Measurements from ENCODE around the gene RAB44. TPM values are rescaled to one million over a fixed set of nuclear protein-coding genes. Genes with fewer than 3 reads are reported as not detected.
A peak's percentile ranks its signal among the peaks of the same experiment; 100 is the strongest.
"Not testable (repeated sequence)": the region's sequence is repeated elsewhere in the genome, so short reads cannot be mapped to it uniquely, and the experiment has no call there.

The RAB44 gene
- total RNA-seq, 2 donors from 2014 or later: 0.33 to 0.42 TPM

DNA sequence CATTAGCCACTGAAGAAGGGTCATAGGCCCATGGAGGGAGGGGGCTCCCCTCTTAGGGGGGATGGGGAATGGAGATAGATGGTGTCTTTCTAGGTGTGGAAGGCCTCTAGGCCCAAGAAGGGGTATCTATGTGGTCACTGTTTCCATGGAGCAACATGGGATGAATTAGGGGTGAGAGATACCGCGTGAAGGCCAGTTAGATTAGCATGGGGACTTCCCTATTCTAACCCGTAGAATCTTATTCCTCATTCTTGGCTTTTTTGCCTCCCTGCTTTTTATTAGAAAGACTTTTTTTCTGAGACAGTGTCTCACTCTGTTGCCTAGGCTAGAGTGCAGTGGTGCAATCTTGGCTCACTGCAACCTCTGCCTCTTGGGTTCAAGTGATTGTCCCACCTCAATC is 3.2 kb downstream of the RAB44 start:
- intact Hi-C loops (cut with DNase I): loop anchor here in 1 of 2 donors (5.0 kb wide), 1 partner anchor 51 kb away; no protein-coding TSS in a partner anchor
- DNase-seq (ENCODE audit: low spot score): no peak

DNA sequence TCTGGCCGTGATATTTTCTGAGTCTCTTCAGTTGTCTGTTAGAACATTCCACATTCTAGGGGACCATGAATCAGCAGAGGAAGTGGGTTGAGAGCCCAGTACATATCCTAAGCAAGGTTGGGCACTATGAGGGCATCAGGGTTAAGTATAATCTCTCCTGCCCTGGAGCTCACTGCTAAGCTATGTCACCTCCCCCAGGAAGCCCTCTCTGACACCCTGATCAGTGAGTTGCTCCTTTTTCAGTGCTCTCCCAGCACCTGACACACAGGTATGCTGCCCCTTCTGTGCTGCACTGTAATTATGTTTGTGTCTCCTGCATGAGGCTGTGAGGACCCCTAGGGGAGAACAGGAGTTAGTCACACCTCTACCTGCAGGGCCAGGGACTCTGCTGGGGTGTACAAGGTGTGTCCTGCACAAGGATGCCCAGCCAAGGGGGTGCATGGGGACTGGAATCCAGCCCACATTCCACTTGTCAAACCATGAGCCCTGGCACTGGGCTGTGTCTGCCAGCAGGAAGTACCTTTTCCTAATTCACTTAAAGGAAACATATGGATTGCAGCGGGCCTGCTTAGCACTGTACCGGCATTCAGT is 3.9 kb downstream of the RAB44 start:
- intact Hi-C loops (cut with DNase I): loop anchor here in 1 of 2 donors (5.0 kb wide), 1 partner anchor 51 kb away; no protein-coding TSS in a partner anchor
- DNase-seq (ENCODE audit: low spot score): no peak

DNA sequence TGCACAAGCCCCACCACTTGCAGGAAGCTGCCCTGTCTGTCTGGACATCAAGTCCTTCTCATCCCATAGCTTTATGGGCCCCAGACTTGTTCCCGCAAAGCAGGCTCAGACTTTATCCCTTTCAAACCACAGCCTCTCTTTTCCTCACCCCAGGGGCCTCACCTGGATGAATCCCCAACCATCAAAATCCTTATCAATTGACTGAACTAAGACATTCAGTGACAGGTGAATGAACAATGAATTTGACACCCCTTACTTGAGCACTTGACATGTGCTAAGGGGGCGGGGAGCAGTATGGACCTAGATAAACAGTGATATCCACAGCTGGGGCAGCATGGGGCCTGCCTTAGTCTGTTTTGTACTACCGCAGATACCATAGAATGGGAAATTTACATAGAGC is 5.0 kb downstream of the RAB44 start:
- intact Hi-C loops (cut with DNase I): loop anchor here in 1 of 2 donors (5.0 kb wide), 1 partner anchor 50 kb away; no protein-coding TSS in a partner anchor
- no peak for DNase-seq (ENCODE audit: low spot score)

DNA sequence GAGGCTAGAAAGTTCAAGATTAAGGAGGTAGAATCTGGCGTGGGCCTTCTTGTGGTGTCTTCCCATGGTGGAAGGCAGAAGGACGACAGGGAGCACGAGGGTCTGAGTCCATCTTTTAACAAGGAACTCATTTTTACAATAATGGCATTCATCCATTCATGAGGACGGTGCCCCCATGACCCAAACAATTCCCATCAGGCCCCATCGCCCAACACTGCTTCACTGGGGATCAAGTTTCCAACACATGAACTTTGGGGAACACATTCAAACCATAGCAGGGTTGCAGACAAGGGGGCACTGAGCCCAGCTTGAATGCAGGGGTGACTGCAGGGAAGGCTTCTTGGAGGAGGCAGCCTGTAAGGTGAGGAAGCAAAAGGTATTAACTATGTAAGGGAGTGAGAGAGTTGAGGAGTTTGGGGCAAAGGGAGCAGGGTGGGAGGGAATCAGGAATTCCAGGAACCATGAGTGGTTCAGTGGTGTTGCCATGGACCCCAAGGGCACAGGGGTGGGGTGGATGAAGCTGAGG is 5.5 kb downstream of the RAB44 start:
- intact Hi-C loops (cut with DNase I): loop anchor here in 1 of 2 donors (5.0 kb wide), 1 partner anchor 49 kb away; no protein-coding TSS in a partner anchor
- peak; percentile 31 for DNase-seq (ENCODE audit: low spot score)

DNA sequence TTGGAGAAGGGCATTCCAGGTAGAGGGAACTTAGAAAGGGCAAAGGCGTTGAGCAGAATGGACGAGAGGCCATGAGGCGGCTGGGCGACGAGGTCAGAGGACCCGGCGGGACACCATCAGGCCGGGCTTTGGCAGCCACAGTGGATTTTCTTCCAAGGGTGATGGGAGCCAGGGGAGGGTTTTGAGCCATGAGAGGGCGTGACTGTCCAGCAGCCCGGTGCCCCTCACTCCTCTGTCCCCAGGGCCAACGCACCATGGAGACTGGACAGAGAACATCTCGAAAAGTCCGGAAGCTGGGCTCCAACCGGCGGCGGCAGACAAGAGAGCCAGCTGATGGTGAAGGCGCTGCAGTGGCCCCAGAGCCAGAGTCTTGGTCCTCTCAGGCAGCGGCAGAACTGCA is 6.4 kb downstream of the RAB44 start:
- intact Hi-C loops (cut with DNase I): loop anchor here in 1 of 2 donors (5.0 kb wide), 1 partner anchor 48 kb away; no protein-coding TSS in a partner anchor

DNA sequence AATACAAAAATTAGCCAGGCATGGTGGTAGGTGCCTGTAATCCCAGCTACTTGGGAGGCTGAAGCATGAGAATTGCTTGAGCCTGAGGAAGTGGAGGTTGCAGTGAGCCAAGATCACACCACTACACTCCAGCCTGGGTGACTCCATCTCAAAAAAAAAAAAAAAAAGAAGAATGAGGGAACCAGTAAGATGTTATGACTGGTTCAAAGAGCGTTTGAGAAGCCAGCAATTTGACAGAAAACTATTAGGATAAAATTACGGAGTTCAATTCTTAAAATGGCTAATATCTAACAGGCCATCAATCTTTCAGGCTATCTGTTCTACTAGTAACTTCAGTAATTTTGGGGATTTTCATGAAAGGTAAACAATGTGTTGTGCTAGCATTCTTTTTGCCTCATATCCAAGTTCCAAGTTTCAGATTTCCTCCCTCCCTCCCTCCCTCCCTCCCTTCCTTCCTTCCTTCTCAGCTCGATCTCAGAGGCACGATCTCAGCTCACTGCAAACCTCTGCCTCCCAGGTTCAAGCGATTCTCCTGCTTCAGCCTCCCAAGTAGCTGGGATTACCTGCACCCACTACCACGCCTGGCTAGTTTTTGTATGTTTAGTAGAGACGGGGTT is 7.4 kb downstream of the RAB44 start:
- not testable (repeated sequence) for DNase-seq (ENCODE audit: low spot score)
- intact Hi-C loops (cut with DNase I): loop anchor here in 1 of 2 donors (5.0 kb wide), 1 partner anchor 47 kb away; no protein-coding TSS in a partner anchor

More for the DNA sequence above, 6.4 kb downstream of the RAB44 start:
- DNase-seq (ENCODE audit: low spot score): peak; percentile 54

DNA sequence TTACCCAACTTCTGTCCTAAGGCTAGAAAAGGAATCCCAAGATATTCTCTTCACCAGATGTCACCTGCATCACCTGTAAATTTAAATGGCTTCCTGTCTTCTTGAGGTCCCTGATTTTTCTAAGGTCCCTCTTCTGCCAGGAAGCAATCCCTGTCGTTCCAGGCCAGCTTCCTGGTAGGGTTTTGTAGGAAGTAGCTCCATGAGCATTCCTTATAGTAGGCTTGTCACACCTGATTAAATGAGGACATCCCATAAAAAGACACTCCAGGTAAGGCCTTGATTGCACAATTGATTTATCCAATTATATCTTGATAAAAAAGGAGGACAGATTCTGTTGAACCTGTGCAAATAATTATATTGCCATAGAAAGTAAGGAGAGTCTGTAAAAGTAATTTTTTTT is 8.7 kb downstream of the RAB44 start:
- intact Hi-C loops (cut with DNase I): no loop called here
- no peak for DNase-seq (ENCODE audit: low spot score)

DNA sequence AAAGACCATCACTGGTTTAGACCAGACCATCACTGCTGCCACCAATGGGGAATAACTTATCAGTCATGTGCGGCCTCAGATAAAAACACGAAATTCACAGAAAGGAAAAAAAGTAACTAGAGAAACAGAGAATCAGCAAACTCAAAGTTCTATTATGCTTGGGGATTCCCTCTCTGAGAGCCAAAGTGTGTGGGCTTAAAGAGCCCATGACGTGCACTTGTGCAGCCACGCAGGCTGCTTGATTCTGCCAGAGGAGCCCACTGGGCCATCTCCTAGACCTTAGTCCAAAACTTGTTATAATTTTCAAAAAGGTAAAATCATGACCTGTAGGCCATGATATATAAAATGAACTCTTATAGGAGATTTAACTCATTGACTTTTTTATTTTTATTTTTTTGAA is 15.2 kb downstream of the RAB44 start:
- intact Hi-C loops (cut with DNase I): no loop called here

DNA sequence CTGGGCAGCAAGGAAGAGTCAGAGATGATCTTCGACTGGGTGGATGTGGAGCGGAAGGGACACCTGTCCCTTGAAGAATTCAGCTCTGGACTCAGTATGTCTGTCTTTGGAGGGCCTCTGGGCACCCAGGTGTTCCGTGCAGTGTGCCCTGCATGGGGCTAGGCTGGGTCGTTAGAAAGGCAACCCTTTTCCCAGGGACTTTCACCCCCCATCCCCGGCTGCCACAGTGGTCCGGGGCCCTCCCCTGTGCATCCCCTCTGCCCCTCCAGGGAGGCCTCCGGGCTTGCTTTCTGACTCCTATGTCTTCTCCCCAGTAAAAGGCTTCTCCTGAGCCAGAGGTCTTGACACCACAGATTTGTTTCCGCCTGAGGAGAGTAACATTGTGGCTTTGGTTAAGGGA is 16.2 kb downstream of the RAB44 start:
- DNase-seq (ENCODE audit: low spot score): peak; percentile 34
- intact Hi-C loops (cut with DNase I): no loop called here

More for the DNA sequence above, 15.2 kb downstream of the RAB44 start:
- DNase-seq (ENCODE audit: low spot score): no peak

DNA sequence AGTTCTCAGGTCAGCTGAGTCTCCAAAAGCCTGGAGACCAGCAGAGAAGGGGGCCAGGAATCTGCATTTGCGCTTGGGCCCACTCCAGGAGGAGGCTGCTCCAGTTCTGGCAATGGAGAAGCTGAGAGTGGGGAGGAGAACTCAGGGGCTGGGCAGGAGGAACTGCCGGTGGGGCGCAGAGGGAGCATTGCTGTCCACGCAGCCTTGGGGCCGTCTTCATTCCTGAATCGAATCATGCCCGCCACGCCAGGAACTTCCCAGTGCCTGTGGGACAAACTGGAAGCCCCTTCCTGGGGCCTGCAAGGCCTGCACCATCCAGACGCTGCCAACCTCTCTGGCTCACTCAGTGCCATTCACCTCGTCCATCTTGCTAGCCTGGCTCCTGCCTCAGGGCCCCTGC is 16.9 kb downstream of the RAB44 start:
- intact Hi-C loops (cut with DNase I): no loop called here
- DNase-seq (ENCODE audit: low spot score): peak; percentile 65

DNA sequence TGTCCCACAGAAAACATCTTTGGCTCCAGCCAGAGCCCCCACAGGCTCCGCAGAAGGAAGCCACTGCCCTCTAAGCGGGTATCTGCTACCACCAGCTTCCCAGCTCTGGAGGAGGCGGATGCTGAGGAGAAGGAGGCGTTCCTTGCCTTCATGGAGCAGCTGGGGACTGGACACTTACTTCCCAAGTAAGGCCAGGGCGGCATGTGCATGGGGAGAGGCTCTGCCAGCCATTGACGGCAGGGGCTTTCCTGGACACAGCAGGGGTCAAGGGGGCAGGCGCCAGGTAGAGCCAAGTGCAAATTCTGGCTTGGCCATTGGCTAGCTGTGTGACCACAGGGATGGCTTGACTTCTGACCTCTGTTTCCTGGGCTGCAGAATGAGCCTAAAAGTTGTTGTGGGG is 17.8 kb downstream of the RAB44 start:
- intact Hi-C loops (cut with DNase I): no loop called here

DNA sequence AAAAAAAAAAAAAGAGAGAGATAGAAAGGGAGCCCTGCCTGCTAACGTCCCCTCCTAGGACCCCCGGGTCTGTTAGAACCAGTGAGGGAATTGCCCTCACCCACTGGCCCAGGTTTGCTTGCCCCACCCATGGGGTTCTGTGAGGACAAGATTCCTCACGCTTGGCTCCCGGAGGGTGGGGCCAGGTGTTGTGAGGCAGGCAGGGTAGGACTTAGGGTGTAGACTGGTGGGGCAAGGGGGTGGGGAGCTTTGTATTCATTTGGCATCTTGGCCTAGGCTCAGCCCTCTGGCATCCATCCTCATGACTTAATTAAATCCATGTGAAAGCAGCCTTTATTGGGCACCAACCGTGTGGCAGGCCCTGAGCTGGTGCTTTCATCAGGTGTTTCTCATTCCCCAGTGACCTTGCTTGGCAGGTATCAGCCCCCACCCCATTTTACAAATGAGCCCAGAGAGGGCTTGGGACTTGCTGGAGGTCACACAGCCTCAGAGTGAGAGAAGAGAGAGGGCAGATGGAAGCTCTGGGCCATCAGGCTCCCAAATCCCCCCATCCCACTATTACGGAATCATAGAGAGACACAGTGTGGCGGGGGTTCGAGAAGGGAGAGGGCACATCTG is 19.0 kb downstream of the RAB44 start:
- peak; percentile 42 for DNase-seq (ENCODE audit: low spot score)

More for the DNA sequence above, 17.8 kb downstream of the RAB44 start:
- DNase-seq (ENCODE audit: low spot score): peak; percentile 60

DNA sequence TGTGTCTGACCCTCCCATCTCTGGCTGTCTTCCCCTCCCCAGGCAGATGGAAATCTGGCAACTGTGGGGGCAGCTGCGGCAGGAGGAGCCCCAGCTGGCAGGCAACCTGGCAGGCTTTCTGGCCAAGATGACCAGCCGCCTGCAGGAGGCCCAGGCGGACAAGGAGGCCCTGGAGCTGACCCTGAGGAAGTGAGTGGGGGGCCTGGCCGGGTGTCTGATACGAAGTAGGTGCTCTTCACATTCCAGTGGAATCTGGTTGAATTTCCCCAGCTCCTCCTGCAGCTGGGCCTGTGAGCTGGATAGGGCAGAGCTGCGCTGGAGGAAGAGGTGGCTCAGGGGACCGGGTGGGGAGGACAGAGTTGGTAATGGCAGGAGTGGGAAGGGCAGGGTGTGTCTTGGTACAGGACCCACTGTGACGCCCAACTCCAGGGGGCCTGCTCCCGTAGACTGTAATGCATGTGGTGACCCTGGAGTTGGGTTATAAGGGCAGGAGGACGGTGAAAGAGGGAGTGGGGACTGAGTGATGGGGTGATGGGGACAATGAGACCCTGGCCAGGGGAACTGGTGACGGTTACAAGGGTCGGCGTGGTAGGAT is 19.7 kb downstream of the RAB44 start:
- intact Hi-C loops (cut with DNase I): no loop called here
- DNase-seq (ENCODE audit: low spot score): peak; percentile 62

More for the DNA sequence above, 19.0 kb downstream of the RAB44 start:
- intact Hi-C loops (cut with DNase I): no loop called here

DNA sequence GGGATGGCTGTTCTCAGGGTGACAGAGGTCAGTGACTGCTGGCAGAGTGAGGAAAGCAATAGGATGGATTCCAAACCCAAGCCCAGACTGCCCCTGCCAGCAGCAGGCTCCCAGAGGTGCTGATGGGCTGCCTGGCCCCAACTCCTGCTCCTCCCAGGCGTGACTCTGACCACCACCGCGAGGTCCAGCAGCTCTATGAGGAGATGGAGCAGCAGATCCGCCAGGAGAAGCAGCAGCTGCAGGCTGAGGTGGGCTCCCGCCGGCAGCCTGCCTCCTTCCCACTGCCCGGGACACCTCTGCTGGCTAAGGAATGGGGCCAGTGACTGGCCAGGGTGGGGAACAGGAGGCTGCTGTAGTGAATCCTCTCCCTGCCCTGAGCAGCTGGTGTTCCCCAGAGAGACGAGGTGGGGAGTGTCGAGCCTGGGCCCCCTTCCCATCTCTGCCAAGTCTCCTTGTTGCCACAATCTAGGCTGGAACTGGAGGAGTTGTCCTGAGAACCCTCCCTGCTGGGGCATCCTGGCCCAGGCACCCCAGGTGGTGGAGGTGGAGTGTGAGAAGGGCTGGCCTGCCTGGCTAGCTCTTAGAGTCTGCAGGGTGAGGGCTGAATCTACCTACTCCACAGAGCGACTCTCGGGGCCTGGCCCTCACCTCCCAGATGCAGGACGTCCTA is 20.4 kb downstream of the RAB44 start:
- intact Hi-C loops (cut with DNase I): no loop called here
- peak; percentile 64 for DNase-seq (ENCODE audit: low spot score)

DNA sequence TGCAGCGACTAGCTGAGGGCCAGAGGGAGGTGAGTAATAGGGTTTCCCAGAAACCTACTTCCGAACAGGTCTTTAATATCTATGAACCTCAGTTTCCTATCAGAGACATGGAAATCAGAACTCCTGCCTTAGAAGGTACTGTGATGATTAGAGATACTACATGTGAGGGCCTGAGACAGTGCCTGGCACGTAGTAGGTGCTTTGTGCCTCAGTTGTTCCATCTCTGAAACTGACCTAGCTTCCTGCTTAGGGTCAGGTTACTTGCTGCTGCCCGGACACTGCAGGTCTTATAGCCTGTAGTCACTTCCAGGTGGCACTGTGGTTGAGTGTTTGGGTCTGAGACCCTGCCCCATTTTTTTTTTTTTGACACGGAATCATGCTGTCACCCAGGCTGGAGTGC is 20.9 kb downstream of the RAB44 start:
- intact Hi-C loops (cut with DNase I): no loop called here
- peak; percentile 38 for DNase-seq (ENCODE audit: low spot score)

DNA sequence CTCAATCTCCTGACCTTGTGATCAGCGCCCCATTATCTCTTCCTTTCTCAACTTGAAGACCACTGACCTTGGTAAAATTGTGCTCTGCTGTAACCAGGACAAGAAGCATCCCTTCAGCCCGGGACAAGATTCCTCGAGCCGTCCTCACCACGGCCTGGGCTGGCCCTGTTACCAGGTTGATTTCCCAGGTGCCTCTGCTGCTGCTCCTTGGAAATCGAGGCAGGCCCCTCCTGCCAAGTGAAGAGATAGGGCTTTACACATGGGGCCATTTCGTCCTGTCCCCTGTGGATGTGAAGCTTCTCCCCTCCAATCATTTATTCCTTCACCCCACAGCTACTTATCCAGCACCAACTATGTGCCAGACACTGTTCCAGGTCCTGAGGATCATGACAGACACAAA is 21.5 kb downstream of the RAB44 start:
- intact Hi-C loops (cut with DNase I): no loop called here
- DNase-seq (ENCODE audit: low spot score): peak; percentile 36

DNA sequence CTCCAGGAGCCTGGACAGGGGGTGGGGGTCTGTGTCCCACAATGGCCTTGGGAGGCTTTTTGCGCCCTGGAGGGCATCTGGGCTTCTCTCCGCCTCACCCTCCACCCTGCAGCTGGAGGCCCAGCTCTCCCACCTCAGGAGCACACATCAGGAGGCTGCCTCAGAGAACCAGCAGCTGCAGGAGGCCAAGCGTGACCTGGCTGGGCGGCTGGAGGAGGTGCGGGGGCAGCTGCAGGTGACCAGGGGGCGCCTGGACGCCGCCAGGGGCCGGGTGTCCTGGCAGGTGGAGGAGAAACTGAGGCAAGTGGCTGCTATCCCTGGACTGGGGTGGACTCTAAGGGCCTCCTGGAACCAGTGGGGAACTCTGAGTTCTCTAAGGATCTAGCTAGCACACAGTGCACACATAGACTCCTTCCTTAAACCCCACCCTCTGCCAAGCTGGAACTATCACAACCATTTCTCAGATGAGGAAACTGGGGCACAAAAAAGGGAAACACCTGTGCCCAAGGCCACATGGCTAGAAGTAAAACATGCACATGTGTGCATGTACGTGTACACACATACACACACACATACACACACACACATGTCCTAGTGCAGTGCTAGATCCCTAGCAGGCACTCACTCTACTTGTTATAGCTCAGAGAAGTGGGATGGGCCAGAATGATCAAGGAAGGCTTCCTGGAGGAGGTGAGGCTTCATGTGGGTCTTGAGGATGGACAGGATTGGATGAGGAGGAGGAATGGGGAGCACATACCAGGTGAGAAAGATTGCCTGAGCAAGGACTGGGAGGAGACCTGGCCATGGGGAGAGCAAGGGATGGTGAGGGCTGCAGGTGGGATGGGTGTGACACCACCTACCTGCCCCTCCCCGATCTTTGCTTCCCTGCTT is 22.9 kb downstream of the RAB44 start:
- intact Hi-C loops (cut with DNase I): no loop called here
- DNase-seq (ENCODE audit: low spot score): peak; percentile 60
